ENCODE results near the gene ATG10. TPM values are rescaled to one million over a fixed set of nuclear protein-coding genes. Genes with fewer than 3 reads are reported as not detected.

ATG10 gene
- total and polyA plus RNA-seq, 2 experiments from 2014 or later, result 12.5 to 17.7 TPM

- Histone ChIP-seq H2AFZ (no peak overlapping the region), H3K79me2 (replicated peaks; ENCODE audit: insufficient read depth) (no peaks in the 10 kb centered on the region)
- no peak for TF ChIP-seq EZH2phosphoT487 (IDR thresholded peaks at IDR 0.05; ENCODE audit: unreplicated experiment)
- no peak for TF ChIP-seq STAT1 (IDR thresholded peaks at IDR 0.05; ENCODE audit: unreplicated experiment)
- no peak for TF ChIP-seq EZH2 (IDR thresholded peaks at IDR 0.05; ENCODE audit: low read depth, unreplicated experiment)
- no peak for TF ChIP-seq NANOG (IDR thresholded peaks at IDR 0.05; ENCODE audit: borderline replicate concordance)
- TF ChIP-seq ZNF331 (CRISPR knock-in tag; IDR thresholded peaks at IDR 0.05; ENCODE audit: low read depth), result no peak
- TF ChIP-seq, protein P1, sequence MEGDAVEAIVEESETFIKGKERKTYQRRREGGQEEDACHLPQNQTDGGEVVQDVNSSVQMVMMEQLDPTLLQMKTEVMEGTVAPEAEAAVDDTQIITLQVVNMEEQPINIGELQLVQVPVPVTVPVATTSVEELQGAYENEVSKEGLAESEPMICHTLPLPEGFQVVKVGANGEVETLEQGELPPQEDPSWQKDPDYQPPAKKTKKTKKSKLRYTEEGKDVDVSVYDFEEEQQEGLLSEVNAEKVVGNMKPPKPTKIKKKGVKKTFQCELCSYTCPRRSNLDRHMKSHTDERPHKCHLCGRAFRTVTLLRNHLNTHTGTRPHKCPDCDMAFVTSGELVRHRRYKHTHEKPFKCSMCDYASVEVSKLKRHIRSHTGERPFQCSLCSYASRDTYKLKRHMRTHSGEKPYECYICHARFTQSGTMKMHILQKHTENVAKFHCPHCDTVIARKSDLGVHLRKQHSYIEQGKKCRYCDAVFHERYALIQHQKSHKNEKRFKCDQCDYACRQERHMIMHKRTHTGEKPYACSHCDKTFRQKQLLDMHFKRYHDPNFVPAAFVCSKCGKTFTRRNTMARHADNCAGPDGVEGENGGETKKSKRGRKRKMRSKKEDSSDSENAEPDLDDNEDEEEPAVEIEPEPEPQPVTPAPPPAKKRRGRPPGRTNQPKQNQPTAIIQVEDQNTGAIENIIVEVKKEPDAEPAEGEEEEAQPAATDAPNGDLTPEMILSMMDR (conservative IDR thresholded peaks at IDR 0.05; ENCODE audit: low read depth in 2 of 2), result no peak
These were observed 240.2 kb downstream of the ATG10 start for GRCh38 chr5:82211855-82212572.

GRCh38 chr5:82217917-82218316, 246.1 kb downstream of the ATG10 start:
- Histone ChIP-seq H3K27ac (ENCODE audit: low read depth) (no peak overlapping the region), H3K4me1 (ENCODE audit: insufficient read depth) (no peaks in the 10 kb centered on the region), H3K79me2 (replicated peaks; ENCODE audit: insufficient read depth) (no peaks in the 10 kb centered on the region), H3K9me2 (ENCODE audit: insufficient read depth) (peaks cover 2% of the 10 kb centered on the region; the same call in 1 of the 2 replicates), H3K4me3 (no peak overlapping the region), H3K27me3 (ENCODE audit: insufficient read depth) (no peaks in the 10 kb centered on the region), H3F3A (replicated peaks; ENCODE audit: low read depth) (no peaks in the 10 kb centered on the region), H4K20me1 (replicated peaks; ENCODE audit: insufficient read depth) (no peaks in the 10 kb centered on the region), H2AFZ (no peak overlapping the region), H3K36me3 (ENCODE audit: insufficient read depth) (no peaks in the 10 kb centered on the region), H3K4me2 (no peak overlapping the region)
- no peak overlapping the region for H3K27ac Mint-ChIP-seq
- H3K4me1 Mint-ChIP-seq, result peaks cover 6% of the 10 kb centered on the region
- peaks cover 2% of the 10 kb centered on the region for H3K36me3 Mint-ChIP-seq (ENCODE audit: low read depth)
- H3K27me3 Mint-ChIP-seq (ENCODE audit: insufficient read depth, low read depth, poor library complexity), result no peaks in the 10 kb centered on the region
- H3K9me3 Mint-ChIP-seq, result no peaks in the 10 kb centered on the region
- ATAC-seq (no peak), DNase-seq (ENCODE audit: low spot score) (no peak)
- TF ChIP-seq, protein P1 (conservative IDR thresholded peaks at IDR 0.05; ENCODE audit: low read depth in 2 of 2), result no peak
- TF ChIP-seq ZNF114 (CRISPR knock-in tag; IDR thresholded peaks at IDR 0.05) (no peak), ZNF331 (CRISPR knock-in tag; IDR thresholded peaks at IDR 0.05; ENCODE audit: low read depth) (no peak), EZH2 (IDR thresholded peaks at IDR 0.05; ENCODE audit: low read depth, unreplicated experiment) (no peak), NANOG (IDR thresholded peaks at IDR 0.05; ENCODE audit: borderline replicate concordance) (no peak), JUNB (IDR thresholded peaks at IDR 0.05; ENCODE audit: unreplicated experiment) (no peak)
- TF ChIP-seq, protein P2, sequence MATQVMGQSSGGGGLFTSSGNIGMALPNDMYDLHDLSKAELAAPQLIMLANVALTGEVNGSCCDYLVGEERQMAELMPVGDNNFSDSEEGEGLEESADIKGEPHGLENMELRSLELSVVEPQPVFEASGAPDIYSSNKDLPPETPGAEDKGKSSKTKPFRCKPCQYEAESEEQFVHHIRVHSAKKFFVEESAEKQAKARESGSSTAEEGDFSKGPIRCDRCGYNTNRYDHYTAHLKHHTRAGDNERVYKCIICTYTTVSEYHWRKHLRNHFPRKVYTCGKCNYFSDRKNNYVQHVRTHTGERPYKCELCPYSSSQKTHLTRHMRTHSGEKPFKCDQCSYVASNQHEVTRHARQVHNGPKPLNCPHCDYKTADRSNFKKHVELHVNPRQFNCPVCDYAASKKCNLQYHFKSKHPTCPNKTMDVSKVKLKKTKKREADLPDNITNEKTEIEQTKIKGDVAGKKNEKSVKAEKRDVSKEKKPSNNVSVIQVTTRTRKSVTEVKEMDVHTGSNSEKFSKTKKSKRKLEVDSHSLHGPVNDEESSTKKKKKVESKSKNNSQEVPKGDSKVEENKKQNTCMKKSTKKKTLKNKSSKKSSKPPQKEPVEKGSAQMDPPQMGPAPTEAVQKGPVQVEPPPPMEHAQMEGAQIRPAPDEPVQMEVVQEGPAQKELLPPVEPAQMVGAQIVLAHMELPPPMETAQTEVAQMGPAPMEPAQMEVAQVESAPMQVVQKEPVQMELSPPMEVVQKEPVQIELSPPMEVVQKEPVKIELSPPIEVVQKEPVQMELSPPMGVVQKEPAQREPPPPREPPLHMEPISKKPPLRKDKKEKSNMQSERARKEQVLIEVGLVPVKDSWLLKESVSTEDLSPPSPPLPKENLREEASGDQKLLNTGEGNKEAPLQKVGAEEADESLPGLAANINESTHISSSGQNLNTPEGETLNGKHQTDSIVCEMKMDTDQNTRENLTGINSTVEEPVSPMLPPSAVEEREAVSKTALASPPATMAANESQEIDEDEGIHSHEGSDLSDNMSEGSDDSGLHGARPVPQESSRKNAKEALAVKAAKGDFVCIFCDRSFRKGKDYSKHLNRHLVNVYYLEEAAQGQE (IDR thresholded peaks at IDR 0.05; ENCODE audit: unreplicated experiment), result no peak
- TF ChIP-seq, protein P3, sequence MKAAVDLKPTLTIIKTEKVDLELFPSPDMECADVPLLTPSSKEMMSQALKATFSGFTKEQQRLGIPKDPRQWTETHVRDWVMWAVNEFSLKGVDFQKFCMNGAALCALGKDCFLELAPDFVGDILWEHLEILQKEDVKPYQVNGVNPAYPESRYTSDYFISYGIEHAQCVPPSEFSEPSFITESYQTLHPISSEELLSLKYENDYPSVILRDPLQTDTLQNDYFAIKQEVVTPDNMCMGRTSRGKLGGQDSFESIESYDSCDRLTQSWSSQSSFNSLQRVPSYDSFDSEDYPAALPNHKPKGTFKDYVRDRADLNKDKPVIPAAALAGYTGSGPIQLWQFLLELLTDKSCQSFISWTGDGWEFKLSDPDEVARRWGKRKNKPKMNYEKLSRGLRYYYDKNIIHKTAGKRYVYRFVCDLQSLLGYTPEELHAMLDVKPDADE (IDR thresholded peaks at IDR 0.05), result no peak
- H3K4me3 Mint-ChIP-seq, result no peak overlapping the region

More at GRCh38 chr5:82211855-82212572, 240.2 kb downstream of the ATG10 start:
- H3K27ac Mint-ChIP-seq, result no peak overlapping the region
- Histone ChIP-seq H3F3A (replicated peaks; ENCODE audit: low read depth) (no peaks in the 10 kb centered on the region), H3K27ac (ENCODE audit: low read depth) (no peak overlapping the region), H3K36me3 (ENCODE audit: insufficient read depth) (no peaks in the 10 kb centered on the region), H3K4me3 (no peak overlapping the region), H3K4me1 (ENCODE audit: insufficient read depth) (no peaks in the 10 kb centered on the region), H3K4me2 (no peak overlapping the region), H3K9me2 (ENCODE audit: insufficient read depth) (peaks cover 11% of the 10 kb centered on the region), H3K27me3 (ENCODE audit: insufficient read depth) (no peaks in the 10 kb centered on the region), H4K20me1 (replicated peaks; ENCODE audit: insufficient read depth) (no peaks in the 10 kb centered on the region)
- no peaks in the 10 kb centered on the region for H3K4me1 Mint-ChIP-seq
- DNase-seq (ENCODE audit: low spot score) (no peak), ATAC-seq (no peak)
- no peak overlapping the region for H3K4me3 Mint-ChIP-seq
- no peaks in the 10 kb centered on the region for H3K27me3 Mint-ChIP-seq (ENCODE audit: insufficient read depth, low read depth, poor library complexity)
- no peaks in the 10 kb centered on the region for H3K9me3 Mint-ChIP-seq
- H3K36me3 Mint-ChIP-seq (ENCODE audit: low read depth), result no peaks in the 10 kb centered on the region
